Measurements from ENCODE around the gene DPF1.

Gene DPF1

DNA sequence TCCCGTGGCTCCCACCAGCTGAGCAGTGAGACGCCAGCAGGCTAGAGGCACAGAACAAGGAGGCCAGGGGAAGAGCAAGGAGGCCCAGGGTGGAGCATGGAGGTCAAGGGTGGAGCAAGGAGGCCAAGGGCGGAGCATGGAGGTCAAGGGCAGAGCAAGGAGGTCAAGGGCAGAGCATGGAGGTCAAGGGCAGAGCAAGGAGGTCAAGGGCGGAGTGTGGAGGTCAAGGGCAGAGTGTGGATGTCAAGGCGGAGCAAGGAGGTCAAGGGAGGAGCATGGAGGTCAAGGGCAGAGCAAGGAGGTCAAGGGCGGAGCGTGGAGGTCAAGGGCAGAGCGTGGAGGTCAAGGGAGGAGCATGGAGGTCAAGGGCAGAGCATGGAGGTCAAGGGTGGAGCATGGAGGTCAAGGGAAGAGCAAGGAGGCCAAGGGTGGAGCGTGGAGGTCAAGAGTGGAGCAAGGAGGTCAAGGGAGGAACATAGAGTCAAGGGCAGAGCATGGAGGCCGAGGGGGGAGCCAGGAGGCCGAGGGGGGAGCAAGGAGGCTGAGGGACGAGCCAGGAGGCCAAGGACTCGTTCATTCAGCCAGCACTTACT, 27.7 kb downstream of the DPF1 start:
- DNase-seq = no peak

DNA sequence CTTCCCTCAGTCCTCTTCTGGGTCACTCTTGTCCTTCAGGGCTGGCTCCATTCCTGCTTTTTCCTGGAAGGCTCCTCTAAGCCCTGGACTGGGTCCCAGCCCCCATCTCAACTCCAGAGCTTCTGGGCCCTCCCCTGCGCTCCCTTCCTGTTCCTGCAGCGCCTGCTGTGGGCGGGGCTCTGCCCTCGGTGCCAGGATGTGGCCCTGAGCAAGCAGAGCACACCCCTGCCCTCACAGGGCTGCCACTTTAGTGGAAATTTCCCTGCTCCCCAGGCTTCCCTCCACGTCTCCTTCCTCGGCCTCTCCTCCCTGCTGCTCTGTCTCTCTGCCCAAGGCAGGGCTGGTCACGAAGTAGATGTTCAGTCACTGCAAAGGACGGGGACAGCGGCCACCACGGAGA, 28.8 kb downstream of the DPF1 start:
- no peak for DNase-seq

DNA sequence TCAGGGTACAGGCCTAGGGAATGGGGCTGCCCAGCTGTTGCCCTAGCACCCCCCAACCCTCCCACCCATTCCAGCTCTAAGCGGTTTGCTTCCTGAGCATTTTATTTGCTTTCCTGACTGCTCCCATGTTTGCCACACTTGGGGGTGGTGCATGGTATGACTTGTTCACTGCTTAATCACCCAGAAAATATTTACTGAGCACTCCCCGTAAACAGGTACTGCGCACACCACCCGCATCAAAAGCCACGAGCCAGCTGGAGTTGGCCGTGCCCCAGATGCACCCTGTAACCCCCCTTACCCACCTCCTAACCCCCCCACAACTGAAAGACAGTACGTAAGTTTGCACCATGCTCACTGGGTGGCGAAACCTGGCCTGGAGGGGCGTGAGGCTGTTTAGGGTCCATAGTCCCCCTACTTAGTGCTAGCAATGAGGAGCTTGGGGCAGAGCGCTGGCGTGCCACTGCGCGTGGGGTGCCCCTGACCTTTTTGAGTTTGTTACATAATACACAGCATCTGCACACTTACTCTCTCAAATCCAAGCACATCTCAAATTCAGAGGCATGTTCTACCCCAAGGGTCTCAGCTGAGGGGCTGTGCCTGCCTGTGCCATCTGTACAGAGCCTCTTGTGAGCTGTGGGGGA, 29.8 kb downstream of the DPF1 start:
- DNase-seq = no peak

DNA sequence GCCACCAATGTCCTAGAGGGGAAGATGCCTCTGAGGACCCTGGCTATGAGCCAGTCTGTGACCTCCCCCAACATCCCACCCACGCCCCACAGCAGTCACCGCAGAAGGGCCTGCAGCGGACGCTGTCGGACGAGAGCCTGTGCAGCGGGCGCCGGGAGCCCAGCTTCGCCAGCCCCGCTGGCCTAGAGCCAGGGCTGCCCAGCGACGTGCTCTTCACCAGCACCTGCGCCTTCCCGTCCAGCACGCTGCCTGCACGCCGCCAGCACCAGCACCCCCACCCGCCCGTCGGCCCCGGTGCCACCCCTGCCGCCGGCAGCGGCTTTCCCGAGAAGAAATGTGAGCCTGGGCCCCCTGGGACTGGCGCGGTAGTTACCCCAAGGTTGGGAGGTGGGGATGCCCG, 30.6 kb downstream of the DPF1 start:
- DNase-seq = no peak

DNA sequence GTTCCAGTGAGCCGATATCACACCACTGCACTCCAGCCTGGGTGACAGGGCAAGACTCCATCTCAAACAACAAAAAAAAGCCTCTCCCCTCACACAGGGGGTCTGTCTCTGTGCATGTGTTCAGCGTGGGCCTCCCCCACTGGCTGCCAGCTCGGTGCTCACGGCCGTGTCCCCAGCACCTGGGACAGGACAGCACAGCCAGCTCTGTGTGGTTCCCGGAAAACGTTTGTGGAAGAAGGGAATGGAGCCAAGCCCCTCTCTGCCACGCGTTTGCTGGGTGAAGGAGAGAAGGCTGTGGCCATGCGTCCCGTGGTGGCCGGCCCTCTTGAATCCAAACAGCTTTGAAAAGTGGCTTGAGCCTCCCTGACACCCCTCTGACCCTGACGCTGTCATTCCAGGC, 32.3 kb downstream of the DPF1 start:
- no peak for DNase-seq

DNA sequence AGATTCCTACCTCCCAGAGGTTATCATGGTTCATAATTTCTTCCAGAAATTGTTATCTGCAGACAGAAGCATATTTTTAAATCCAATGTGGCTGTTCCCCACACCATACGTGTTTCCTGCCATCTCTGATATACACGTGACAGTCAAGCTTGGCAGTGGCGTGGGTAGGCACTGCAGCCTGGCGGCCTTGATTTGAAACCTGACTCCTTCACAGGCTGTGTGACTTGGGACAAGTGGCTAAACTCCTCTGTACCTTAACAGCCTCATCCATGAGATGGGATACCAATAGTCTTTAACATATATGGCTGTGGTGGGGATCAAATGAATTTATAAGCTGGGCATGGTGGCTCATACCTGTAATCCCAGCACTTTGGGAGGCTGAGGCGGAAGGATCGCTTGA, 33.2 kb downstream of the DPF1 start:
- no peak for DNase-seq

DNA sequence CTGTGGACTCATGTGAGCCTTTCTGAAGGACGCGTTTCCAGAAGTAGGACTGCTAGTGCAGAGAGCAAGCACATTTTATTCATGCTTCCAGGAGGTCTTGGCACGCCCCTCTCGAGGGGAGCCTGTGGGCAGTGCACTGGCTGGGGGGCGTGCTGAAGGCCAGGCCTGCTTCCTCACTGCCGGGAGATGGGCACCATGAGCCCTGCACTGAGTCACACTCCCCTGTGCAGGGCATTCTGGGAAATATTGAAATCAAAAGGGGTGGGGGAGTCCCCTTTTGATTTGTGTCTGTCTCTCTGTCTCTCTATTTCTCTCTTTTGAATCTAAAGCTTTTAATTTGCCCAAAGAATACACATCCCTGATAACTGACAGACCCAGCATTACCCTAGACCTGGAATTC, 34.0 kb downstream of the DPF1 start:
- DNase-seq = no peak

DNA sequence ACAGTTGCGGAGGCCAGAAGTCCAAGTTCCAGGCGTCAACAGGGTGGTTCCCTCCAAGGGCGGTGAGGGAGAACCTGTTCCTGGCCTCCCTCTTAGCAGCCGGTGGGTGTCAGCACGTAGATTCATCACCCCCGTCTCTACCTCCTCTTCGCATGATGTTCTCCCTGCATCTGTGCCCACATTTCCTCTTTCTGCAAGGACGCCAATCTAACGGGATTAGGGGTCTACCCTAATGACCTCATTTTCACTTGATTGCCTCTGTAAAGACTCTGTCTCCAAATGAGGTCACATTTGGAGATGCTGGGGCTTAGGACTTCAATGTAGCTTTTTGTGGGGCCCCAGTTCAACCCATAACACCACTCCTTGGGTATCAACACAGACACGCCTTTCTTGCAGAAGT, 38.5 kb downstream of the DPF1 start:
- DNase-seq = no peak

DNA sequence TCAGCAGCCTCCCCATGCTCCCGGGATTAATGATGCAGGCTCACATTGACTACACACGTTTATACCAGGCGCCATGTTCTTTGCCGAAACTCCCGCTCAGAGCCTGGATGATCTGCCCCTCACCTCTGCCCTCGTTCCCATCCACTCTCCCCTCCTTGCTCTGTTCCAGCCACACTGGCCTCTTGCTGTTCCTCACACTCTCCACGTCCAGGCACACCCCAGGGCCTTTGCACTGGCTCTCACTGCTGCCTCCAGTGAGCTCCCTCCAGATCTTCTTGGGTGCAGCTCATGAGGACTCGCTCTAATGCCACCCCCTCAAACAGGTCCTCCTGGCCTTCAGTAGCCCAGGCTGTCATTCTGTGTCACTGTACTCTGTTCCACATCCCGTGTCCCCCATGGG, 39.2 kb downstream of the DPF1 start:
- DNase-seq = no peak

DNA sequence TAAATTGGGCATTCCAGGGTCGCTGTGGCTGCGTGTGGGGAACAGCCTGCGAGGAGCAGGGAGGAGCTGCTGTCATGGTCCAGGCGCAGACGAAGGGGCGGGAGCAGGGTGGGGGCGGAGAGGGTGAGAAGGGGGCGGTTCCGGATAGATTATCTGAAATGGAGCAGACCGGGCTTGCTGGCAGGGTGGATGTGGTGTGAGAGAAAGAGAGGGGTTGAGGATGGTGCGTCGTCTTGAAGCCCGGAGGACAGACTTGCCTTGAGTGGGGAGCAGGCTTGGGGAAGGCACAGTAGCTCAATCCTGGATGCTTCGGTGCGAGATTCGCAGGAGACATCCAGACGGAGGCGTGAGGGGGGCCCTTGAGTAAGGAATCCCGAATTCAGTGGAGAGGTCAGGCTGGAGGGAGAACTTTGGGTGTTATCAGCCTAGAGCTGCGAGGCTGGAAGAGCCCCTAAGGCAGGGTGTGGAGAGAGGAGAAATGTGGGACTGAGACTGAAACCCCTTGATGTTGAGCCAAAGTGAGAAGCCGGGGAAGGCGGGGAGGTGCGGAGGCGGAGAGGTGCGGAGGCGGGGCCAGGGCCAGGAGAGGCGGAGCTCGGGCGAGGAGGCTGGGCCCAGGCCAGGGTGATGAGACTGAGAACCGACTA, 40.6 kb downstream of the DPF1 start:
- no peak for DNase-seq

DNA sequence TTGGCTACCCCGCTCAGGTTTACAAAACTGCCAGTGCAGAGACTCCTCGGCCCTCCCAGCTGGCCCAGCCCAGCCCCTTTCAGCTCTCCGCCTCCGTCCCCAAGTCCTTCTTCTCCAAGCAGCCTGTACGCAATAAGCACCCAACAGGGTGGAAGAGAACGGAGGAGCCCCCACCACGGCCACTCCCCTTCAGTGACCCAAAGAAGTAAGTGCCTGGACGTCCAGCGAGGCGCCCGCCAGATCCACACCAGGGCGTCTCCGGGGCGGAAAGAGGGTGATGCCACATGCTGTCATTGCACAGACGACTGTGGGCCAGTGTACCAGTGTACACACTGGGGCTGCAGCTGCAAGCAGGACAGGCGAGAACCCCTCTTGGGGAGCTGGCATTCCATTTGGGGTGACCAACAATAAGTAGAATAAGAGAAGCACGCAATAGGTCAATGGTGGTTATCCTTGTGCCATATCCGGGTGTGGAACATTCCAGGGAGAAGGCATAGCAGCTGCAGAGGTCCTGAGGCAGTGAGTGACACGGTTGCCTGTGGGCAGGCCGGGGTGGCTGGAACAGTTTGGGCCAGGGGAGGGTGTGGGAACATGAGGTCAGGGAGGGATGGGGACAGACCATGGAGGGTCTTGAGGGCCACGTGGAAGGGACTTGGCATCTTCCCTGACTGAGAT, 41.3 kb downstream of the DPF1 start:
- DNase-seq = no peak

DNA sequence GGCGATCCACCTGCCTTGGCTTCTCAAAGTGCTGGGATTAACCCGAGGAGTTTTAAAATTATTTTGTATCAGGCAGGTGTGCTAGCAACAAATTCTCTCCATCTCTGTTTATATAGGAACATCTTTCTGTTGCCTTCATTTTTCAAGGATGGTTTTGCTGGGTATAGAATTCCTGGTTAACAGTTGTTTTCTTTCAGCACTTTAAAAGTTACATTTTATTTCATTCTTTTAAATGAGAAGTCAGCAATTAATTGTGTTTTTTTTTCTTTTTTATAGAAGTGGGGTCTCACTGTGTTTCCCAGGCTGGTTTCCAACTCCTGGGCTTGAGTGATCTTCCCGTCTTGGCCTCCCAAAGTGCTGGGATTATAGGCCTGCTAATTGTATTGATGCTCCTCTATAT, 44.0 kb downstream of the DPF1 start:
- no peak for DNase-seq

DNA sequence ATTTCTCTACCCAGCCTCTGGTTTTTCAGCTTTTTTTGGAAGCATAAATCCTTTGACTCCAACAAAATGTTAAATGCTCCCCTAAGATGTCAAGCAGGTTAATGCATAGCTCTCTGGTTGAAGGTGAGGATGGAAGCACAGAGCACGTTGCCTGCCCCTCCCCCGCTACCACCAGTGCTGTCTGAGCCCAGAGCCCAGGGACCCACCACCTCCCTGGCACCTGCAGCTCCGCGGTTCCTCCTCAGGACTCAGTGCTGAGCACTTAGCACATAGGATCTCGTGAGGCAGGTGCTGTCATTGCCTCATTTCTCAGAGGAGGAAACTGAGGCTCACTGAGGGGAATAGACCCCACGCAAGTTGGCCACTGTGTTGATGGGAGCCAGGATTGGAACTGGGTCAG, 48.6 kb downstream of the DPF1 start:
- DNase-seq = no peak

DNA sequence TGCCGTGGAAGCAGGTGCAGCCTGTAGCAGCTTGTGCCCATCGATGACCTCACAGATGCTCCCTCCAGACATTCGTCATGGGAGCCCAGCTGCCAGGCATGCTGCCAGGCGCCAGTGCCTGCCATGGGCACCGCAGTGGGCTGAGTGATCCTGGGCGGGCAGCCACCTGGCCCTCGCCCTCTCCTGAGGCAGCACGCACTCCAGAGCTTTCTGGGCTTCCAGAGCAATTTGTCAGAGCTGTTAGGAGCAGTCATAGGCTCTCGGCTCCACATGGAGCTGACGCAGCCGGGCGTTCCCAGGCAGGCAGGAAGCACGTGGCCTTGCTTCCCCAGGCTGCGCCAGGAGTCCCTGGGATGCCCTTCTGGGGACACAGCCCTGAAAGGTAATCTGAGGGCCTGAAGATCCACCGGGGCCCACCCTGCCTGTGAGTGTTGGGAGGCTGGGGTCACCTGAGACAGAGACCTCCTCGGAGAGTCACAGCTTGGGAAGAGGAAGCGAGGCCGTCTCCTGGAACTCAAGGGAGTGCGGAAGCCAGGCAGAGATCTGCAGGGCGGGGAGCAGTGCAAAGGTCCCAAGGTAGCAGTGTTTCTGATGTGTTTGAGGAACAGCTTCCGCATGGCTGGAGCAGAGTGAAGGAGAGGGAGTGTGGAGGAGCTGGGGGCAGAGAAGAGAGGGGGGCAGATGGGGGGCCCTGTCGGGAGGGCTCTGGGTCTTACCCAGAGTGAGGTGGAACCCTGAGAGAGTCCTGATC, 50.6 kb downstream of the DPF1 start:
- DNase-seq = no peak

DNA sequence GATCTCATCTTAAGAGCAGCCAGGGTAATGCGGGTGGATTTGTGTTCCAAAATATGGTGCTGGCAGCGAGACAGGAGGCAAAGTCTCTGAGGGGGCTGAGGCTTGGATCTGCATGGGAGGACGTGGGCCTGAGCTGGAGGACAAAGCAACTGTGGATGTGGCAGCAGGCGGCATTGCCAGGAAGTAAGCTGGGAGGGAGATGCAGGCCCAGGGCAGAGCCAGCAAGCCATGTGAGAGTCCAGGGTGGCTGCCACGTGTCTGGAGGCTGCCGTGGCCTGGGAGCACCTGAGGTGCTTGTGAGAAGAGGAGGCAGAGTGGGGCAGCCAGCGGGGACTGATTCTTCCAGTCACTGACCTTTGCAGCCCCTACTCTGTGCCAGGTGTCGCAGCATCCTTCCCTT, 52.0 kb downstream of the DPF1 start:
- no peak for DNase-seq

DNA sequence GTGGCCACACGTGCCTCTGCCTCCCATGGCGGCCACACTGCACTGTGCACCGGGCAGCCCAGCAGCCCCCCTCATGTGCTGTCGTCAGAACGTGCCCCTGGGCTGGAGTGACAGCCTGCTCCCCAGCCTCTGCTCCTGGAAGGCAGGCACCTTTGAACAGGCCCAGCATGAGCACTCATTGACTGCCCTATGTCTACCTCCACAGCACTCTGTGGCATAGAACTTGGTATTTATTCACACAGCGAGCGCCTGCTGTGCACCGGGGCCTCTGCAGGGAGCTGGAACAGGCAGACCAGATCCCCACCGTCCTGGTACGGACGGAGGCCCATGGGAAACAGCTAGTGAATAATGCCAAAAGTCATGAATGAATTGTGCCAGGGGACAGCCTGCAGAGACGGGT, 53.7 kb downstream of the DPF1 start:
- DNase-seq = no peak

DNA sequence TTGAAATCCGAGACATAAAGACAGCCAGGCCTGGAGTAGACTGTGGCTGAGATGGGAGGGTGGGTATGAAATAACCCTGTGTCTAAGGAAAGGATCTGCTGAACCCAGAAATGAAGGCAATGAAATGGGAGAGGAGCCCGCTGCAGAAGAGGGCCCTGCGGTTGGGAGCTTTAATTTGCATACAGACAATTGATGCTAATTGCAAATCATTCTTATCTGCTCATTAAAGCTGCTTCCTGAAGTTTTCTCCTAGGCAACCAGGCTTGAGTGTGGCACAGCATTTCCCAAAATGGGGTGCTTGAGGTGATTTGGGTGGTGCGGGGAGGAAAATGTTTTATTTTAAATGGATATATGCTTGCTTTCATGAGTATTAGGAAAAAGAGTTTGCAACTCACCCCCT, 55.4 kb downstream of the DPF1 start:
- DNase-seq = no peak

DNA sequence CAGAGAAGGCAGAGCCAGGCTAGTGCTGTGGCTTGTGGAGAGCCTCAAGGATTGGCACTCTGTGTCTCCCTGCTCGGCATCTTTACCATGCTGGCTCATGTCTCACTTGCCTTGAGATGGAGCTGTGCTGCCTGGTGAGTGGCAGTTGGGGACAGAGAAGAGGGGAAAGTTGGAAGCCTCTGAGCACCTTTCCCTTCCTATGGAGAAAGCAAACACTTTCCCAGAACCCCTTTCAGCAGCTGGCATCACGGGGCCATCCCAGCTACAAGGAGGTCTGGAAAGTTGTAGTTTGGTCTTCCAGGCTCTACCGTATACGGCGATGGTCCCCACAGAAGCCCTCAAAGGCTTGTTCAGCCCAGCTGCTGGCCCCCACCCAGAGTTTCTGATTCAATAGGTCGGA, 58.7 kb downstream of the DPF1 start:
- no peak for DNase-seq

DNA sequence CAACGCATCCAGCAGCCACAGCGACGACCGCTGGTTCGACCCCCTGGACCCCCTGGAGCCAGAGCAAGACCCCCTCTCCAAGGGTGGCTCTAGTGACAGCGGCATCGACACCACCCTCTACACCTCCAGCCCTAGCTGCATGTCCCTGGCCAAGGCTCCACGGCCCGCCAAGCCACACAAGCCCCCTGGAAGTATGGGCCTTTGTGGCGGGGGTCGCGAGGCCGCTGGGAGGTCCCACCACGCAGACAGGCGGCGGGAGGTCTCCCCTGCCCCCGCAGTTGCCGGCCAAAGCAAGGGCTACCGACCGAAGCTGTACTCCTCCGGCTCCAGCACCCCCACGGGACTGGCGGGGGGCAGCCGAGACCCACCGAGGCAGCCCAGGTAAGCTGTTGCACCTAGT, 59.5 kb downstream of the DPF1 start:
- DNase-seq = no peak

DNA sequence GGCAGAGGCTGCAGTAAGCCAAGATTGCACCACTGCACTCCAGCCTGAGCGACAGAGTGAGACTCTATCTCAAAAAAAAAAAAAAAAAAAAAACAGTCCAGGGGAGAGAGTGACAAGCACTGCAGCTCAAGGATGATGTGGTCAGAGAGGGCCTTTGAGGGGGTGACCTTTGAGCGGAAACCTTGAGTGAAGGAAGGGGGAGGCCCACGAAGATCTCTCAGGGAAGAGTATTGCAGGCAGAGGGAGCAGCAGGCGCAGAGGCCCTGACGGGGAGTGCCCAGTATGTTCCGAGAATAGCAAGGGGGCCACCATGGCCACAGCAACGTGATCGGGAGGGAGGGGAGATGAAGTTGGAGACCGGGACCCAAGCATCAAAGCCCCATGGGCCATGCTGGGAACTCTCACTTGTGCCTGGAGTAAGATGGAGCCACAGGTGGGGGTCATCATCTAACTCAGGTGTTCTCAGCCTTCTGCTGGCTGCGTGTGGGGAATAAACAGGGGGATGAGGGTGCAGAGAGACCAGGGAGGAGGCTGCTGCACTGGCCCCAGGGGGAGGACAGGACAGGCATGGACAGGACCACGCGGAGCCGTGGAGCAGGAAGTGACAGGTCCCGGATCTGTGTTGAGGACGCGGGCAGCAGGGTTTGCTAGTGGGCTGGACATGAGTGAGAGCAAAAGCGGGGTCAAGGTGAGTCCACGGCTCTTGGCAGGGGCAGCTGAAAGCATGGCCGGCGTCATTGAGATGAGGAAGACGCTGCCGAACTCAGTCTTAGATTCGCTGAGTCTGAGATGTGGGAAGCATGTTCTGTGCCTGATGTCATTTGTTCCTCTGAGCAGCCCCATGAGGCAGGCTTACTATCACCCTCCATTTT, 60.4 kb downstream of the DPF1 start:
- no peak for DNase-seq

DNA sequence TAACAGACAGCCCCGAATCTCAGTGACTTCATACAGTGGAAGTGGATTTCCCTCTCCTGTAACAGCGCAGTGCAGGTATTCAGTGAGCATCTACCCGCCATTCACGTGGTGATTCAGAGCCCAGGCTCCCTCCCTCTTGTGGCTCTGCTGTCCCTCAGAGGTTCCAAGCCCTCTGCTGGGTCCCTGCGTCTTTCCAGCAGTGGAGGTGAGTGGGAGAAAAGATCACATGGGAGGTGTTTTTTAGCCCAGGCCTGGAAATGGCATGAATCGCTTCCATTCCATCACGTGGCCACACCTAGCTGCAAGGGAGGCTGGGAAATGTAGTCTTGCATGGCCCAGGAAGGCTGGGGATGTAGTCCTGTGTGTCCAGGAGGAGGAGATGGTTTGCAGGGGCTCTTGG, 61.4 kb downstream of the DPF1 start:
- no peak for DNase-seq

DNA sequence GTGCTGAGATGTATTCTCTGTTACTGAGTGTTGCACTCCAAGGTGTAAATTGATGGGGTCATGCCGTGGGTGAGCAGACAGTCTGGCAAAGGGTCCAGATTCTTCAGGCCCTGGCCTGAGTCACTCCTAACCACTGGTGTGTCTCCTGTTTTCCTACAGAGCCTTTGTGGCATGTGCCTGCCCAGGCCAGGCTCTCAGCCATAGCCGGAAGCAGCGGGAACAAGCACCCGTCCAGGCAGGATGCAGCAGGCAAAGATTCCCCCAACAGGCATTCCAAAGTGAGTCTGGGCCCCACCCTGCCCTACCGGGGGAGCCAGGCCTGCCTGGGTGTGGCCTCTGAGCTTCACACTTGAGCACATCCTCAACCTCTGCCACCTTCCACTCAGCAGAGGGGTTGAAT, 61.9 kb downstream of the DPF1 start:
- no peak for DNase-seq

Measured in GDM1 (cell line).